Ammon's horn (tissue), 1 donor: ENCODE data around the gene FOXF1.

Source experiments
- DNase-seq: peaks from one replicate; pipeline ENCODE4 v3.0.0-alpha.2; 2016; ENCODE audit warnings: low spot score

FOXF1 gene

GRCh38 chr16:86517652-86518258, 7.4 kb downstream of the FOXF1 start:
- DNase-seq, result peak; percentile 82

GRCh38 chr16:86519007-86519648, 8.8 kb downstream of the FOXF1 start:
- no peak for DNase-seq

- DNase-seq, result peak; percentile 56
Measured at GRCh38 chr16:86519649-86520316, 9.5 kb downstream of the FOXF1 start.

GRCh38 chr16:86520317-86521210, 10.2 kb downstream of the FOXF1 start:
- no peak for DNase-seq

GRCh38 chr16:86521236-86522197, 11.2 kb downstream of the FOXF1 start:
- no peak for DNase-seq

GRCh38 chr16:86522634-86523033, 12.3 kb downstream of the FOXF1 start:
- no peak for DNase-seq

- no peak for DNase-seq
Measured at GRCh38 chr16:86523166-86523740, 12.9 kb downstream of the FOXF1 start.

- DNase-seq, result no peak
Measured at GRCh38 chr16:86524029-86524428, 13.7 kb downstream of the FOXF1 start.

GRCh38 chr16:86525696-86526095, 15.4 kb downstream of the FOXF1 start:
- no peak for DNase-seq

GRCh38 chr16:86527366-86527765, 17.0 kb downstream of the FOXF1 start:
- no peak for DNase-seq

GRCh38 chr16:86528061-86528929, 18.0 kb downstream of the FOXF1 start:
- DNase-seq, result no peak

GRCh38 chr16:86529160-86529559, 18.8 kb downstream of the FOXF1 start:
- no peak for DNase-seq

GRCh38 chr16:86530251-86531190, 20.2 kb downstream of the FOXF1 start:
- DNase-seq, result no peak

- peak; percentile 92 for DNase-seq
Measured at GRCh38 chr16:86531191-86531545, 20.8 kb downstream of the FOXF1 start.

GRCh38 chr16:86531641-86532525, 21.6 kb downstream of the FOXF1 start:
- no peak for DNase-seq

GRCh38 chr16:86532526-86532815, 22.1 kb downstream of the FOXF1 start:
- no peak for DNase-seq

- DNase-seq, result no peak
Measured at GRCh38 chr16:86533076-86533475, 22.7 kb downstream of the FOXF1 start.

GRCh38 chr16:86533767-86534351, 23.5 kb downstream of the FOXF1 start:
- DNase-seq, result peak; percentile 35
